Nephron (organoid): Measurements from ENCODE around the gene SLC22A2.

Source experiments
- H3K27ac Mint-ChIP-seq, 3 experiments: 2 replicates each; pipeline ENCODE4 v1.8.0; 2020; ENCODE audit warnings: mixed read lengths in 3 of 3, mild to moderate bottlenecking in 2 of 3, moderate library complexity in 1 of 3
- H3K27me3 Mint-ChIP-seq: 2 replicates; pipeline ENCODE4 v1.8.0; 2021; ENCODE audit warnings: low read depth, mild to moderate bottlenecking, moderate library complexity, mixed read lengths
- H3K36me3 Mint-ChIP-seq: 2 replicates; pipeline ENCODE4 v1.8.0; 2020; ENCODE audit warnings: low read depth, mixed read lengths
- H3K4me1 Mint-ChIP-seq: 2 replicates; pipeline ENCODE4 v1.8.0; 2020; ENCODE audit warnings: mixed read lengths
- H3K4me3 Mint-ChIP-seq, 3 experiments: 2 replicates each; pipeline ENCODE4 v1.8.0; 2020; ENCODE audit warnings: mild to moderate bottlenecking in 3 of 3, mixed read lengths in 3 of 3, moderate library complexity in 2 of 3
- H3K9me3 Mint-ChIP-seq: 2 replicates; pipeline ENCODE4 v1.8.0; 2020; ENCODE audit warnings: mixed read lengths
- CTCF ChIP-seq, 3 experiments: fragments of 200-600 bp; sonication (generic); IDR thresholded peaks; one replicate each; pipeline ENCODE4 v1.5.0; 2021; ENCODE audit warnings: antibody characterized with exemption in 3 of 3; ENCODE audit not compliant: unreplicated experiment in 3 of 3

SLC22A2 gene

GRCh38 chr6:160207618-160208017 lies 51.0 kb downstream of the SLC22A2 start:
- no peak for TF ChIP-seq CTCF (IDR thresholded peaks at IDR 0.05; ENCODE audit: unreplicated experiment in 3 of 3)
- peaks cover 34% of the 10 kb centered on the region for H3K9me3 Mint-ChIP-seq
- H3K27ac Mint-ChIP-seq, result no peak overlapping the region
- no peaks in the 10 kb centered on the region for H3K36me3 Mint-ChIP-seq
- H3K4me1 Mint-ChIP-seq, result no peaks in the 10 kb centered on the region
- no peaks in the 10 kb centered on the region for H3K27me3 Mint-ChIP-seq
- H3K4me3 Mint-ChIP-seq, result no peak overlapping the region

GRCh38 chr6:160204710-160205109 lies 53.9 kb downstream of the SLC22A2 start:
- no peak overlapping the region for H3K27ac Mint-ChIP-seq
- H3K9me3 Mint-ChIP-seq, result peaks cover 18% of the 10 kb centered on the region
- H3K4me3 Mint-ChIP-seq, result no peak overlapping the region
- no peak for TF ChIP-seq CTCF (IDR thresholded peaks at IDR 0.05; ENCODE audit: unreplicated experiment in 3 of 3)
- H3K27me3 Mint-ChIP-seq, result no peaks in the 10 kb centered on the region
- no peaks in the 10 kb centered on the region for H3K36me3 Mint-ChIP-seq
- H3K4me1 Mint-ChIP-seq, result peaks cover 19% of the 10 kb centered on the region

GRCh38 chr6:160203953-160204352 lies 54.7 kb downstream of the SLC22A2 start:
- TF ChIP-seq CTCF (IDR thresholded peaks at IDR 0.05; ENCODE audit: unreplicated experiment in 3 of 3), result no peak
- Mint-ChIP-seq H3K36me3 (no peaks in the 10 kb centered on the region), H3K9me3 (peaks cover 18% of the 10 kb centered on the region), H3K27ac (no peak overlapping the region), H3K4me1 (peaks cover 27% of the 10 kb centered on the region), H3K4me3 (no peak overlapping the region), H3K27me3 (no peaks in the 10 kb centered on the region)

- no peaks in the 10 kb centered on the region for H3K36me3 Mint-ChIP-seq
- H3K4me3 Mint-ChIP-seq, result no peak overlapping the region
- no peaks in the 10 kb centered on the region for H3K27me3 Mint-ChIP-seq
- peaks cover 31% of the 10 kb centered on the region for H3K4me1 Mint-ChIP-seq
- H3K9me3 Mint-ChIP-seq, result peaks cover 16% of the 10 kb centered on the region
- TF ChIP-seq CTCF (IDR thresholded peaks at IDR 0.05; ENCODE audit: unreplicated experiment in 3 of 3), result no peak
- H3K27ac Mint-ChIP-seq, result no peak overlapping the region
These were observed 55.1 kb downstream of the SLC22A2 start for GRCh38 chr6:160203522-160203921.

- Mint-ChIP-seq H3K27me3 (no peaks in the 10 kb centered on the region), H3K27ac (no peak overlapping the region), H3K36me3 (no peaks in the 10 kb centered on the region), H3K4me1 (peaks cover 33% of the 10 kb centered on the region), H3K4me3 (no peak overlapping the region), H3K9me3 (peaks cover 13% of the 10 kb centered on the region)
- no peak for TF ChIP-seq CTCF (IDR thresholded peaks at IDR 0.05; ENCODE audit: unreplicated experiment in 3 of 3)
These were observed 55.5 kb downstream of the SLC22A2 start for GRCh38 chr6:160203076-160203475.

GRCh38 chr6:160202411-160202810 lies 56.2 kb downstream of the SLC22A2 start:
- Mint-ChIP-seq H3K4me1 (peaks cover 33% of the 10 kb centered on the region), H3K9me3 (peaks cover 8% of the 10 kb centered on the region), H3K4me3 (no peak overlapping the region), H3K27me3 (no peaks in the 10 kb centered on the region), H3K27ac (peak overlapping the region in 1 of 3 experiments; percentile 15), H3K36me3 (no peaks in the 10 kb centered on the region)
- no peak for TF ChIP-seq CTCF (IDR thresholded peaks at IDR 0.05; ENCODE audit: unreplicated experiment in 3 of 3)
